Body of pancreas (tissue), 4 donors: ENCODE results near the gene RANBP17.

Experiments
- CTCF ChIP-seq, 7 experiments: fragments of 450-650 bp in 4 of 7; fragments of 200-600 bp in 3 of 7; sonication (generic) in 3 of 7; IDR thresholded peaks; one replicate each; pipeline ENCODE4 v1.5.1; 2016 to 2019; ENCODE audit warnings: antibody characterized with exemption in 7 of 7
- POLR2A ChIP-seq, 3 donors: fragments of 450-650 bp; IDR thresholded peaks; one replicate each; pipeline ENCODE4 v1.6.1; 2016; ENCODE audit warnings: antibody characterized with exemption in 3 of 3, mild to moderate bottlenecking in 2 of 3

GRCh38 chr5:171115519-171115918, 253.7 kb downstream of the RANBP17 start:
- TF ChIP-seq POLR2A (IDR thresholded peaks at IDR 0.05) (no peak), CTCF (IDR thresholded peaks at IDR 0.05) (no peak)
